CD4-positive, alpha-beta T cell treated with Interleukin-21 for 1 hour (primary cell): ENCODE measurements around the gene METTL15.
"Not testable (repeated sequence)": the region's sequence is repeated elsewhere in the genome, so short reads cannot be mapped to it uniquely, and the experiment has no call there.

Source experiments
- DNase-seq: peaks from one replicate; pipeline ENCODE4 v3.0.0-alpha.2; 2020

METTL15 gene

GRCh38 chr11:28303477-28304191 is 195.4 kb downstream of the METTL15 start:
- no peak for DNase-seq

GRCh38 chr11:28315440-28315839 is 207.3 kb downstream of the METTL15 start:
- no peak for DNase-seq

GRCh38 chr11:28318871-28319270 is 210.7 kb downstream of the METTL15 start:
- no peak for DNase-seq

- DNase-seq = no peak
Measured at GRCh38 chr11:28323621-28324020, 215.4 kb downstream of the METTL15 start.

- DNase-seq = not testable (repeated sequence)
Measured at GRCh38 chr11:28332393-28332792, 224.2 kb downstream of the METTL15 start.

GRCh38 chr11:28337701-28338100 is 229.5 kb downstream of the METTL15 start:
- no peak for DNase-seq

GRCh38 chr11:28338371-28338770 is 230.2 kb downstream of the METTL15 start:
- no peak for DNase-seq

GRCh38 chr11:28339488-28339887 is 231.3 kb downstream of the METTL15 start:
- no peak for DNase-seq

GRCh38 chr11:28342716-28343115 is 234.5 kb downstream of the METTL15 start:
- no peak for DNase-seq

GRCh38 chr11:28343304-28344233 is 235.4 kb downstream of the METTL15 start:
- no peak for DNase-seq

GRCh38 chr11:28346209-28346608 is 238.0 kb downstream of the METTL15 start:
- DNase-seq = no peak

GRCh38 chr11:28346721-28347120 is 238.5 kb downstream of the METTL15 start:
- DNase-seq = no peak

- DNase-seq = no peak
Measured at GRCh38 chr11:28347371-28347770, 239.2 kb downstream of the METTL15 start.

GRCh38 chr11:28350216-28350615 is 242.0 kb downstream of the METTL15 start:
- DNase-seq = no peak

GRCh38 chr11:28353991-28354390 is 245.8 kb downstream of the METTL15 start:
- DNase-seq = no peak

GRCh38 chr11:28366549-28367346 is 258.6 kb downstream of the METTL15 start:
- DNase-seq = no peak

GRCh38 chr11:28378095-28378494 is 269.9 kb downstream of the METTL15 start:
- DNase-seq = not testable (repeated sequence)
